Measurements from ENCODE around the gene SIKE1. TPM values are rescaled to one million over a fixed set of nuclear protein-coding genes. Genes with fewer than 3 reads are reported as not detected.

The SIKE1 gene
- total RNA-seq, 1 donor from 2014 or later, result 55.0 TPM

DNA sequence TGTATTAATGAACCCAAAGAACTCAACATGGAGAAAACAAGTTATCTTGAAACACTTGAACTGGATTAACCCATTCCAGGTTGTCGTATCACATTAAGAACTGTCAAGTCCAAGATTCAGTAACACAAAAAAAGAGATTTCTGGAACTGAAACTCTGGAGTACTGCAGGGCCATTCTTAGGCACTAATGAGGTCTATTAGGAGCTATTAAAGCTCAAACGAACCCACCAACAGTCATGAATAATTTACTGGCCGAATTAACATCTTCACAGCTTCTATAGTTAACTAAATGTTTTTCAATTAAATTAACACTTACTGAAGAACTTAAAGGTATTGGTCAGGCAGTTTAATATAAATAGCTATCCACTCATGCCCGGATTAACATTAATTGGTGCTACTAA lies 27.3 kb downstream of the SIKE1 start:
- Mint-ChIP-seq H3K9me3 (ENCODE audit: low read depth) (no peaks in the 10 kb centered on the region), H3K36me3 (ENCODE audit: low read depth) (peaks cover 12% of the 10 kb centered on the region), H3K27me3 (ENCODE audit: low read depth) (no peaks in the 10 kb centered on the region), H3K4me1 (ENCODE audit: low read depth) (peaks cover 82% of the 10 kb centered on the region), H3K27ac (ENCODE audit: unreplicated experiment) (no peak overlapping the region), H3K4me3 (ENCODE audit: unreplicated experiment) (no peak overlapping the region)
- DNase-seq (ENCODE audit: low spot score), result no peak
- TF ChIP-seq, protein P1, sequence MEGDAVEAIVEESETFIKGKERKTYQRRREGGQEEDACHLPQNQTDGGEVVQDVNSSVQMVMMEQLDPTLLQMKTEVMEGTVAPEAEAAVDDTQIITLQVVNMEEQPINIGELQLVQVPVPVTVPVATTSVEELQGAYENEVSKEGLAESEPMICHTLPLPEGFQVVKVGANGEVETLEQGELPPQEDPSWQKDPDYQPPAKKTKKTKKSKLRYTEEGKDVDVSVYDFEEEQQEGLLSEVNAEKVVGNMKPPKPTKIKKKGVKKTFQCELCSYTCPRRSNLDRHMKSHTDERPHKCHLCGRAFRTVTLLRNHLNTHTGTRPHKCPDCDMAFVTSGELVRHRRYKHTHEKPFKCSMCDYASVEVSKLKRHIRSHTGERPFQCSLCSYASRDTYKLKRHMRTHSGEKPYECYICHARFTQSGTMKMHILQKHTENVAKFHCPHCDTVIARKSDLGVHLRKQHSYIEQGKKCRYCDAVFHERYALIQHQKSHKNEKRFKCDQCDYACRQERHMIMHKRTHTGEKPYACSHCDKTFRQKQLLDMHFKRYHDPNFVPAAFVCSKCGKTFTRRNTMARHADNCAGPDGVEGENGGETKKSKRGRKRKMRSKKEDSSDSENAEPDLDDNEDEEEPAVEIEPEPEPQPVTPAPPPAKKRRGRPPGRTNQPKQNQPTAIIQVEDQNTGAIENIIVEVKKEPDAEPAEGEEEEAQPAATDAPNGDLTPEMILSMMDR (IDR thresholded peaks at IDR 0.05), result no peak

DNA sequence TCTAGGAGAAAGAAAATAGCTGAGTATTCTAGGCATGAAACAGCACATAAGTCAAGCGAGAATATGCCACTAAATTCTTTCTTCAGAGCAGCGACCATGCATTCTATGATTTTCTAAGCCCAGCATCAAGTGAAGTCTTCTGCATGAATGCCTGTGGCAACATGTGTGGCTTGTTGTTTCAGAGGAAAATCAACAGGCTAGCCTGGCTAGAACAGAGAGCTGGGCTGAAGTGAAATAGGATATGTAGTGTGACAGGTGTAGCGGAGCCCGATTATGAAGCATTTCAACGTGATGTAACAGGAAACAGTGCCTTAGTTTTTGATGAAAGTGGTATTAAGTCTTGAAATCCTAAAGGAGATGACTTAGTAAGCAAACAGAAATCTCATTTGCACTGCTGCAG lies 29.7 kb downstream of the SIKE1 start:
- Mint-ChIP-seq H3K4me1 (ENCODE audit: low read depth) (peaks cover 74% of the 10 kb centered on the region), H3K27me3 (ENCODE audit: low read depth) (no peaks in the 10 kb centered on the region), H3K4me3 (ENCODE audit: unreplicated experiment) (no peak overlapping the region), H3K36me3 (ENCODE audit: low read depth) (peaks cover 12% of the 10 kb centered on the region), H3K9me3 (ENCODE audit: low read depth) (no peaks in the 10 kb centered on the region), H3K27ac (ENCODE audit: unreplicated experiment) (peak overlapping the region; percentile 27)
- TF ChIP-seq, protein P1 (IDR thresholded peaks at IDR 0.05), result no peak
- no peak for DNase-seq (ENCODE audit: low spot score)

DNA sequence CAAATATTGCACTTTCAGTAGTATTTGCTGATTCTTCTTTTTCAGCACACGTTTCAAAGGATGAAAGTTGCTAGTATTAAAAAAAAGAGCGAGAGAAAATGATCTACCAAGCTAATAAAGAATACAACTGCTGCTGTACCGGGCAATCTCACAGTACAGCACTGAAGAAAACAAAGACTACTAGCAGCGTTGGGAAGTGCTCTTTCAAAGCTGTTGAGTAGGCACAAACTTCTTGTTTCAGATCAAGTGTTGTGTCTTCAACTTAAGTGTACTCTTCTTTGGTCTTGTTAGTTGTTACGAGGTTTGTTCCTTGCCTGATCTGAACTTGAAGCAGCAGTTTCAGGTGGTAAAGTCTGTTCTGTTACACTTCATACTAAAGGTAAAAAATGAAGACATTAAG lies 30.6 kb downstream of the SIKE1 start:
- Mint-ChIP-seq H3K4me3 (ENCODE audit: unreplicated experiment) (no peak overlapping the region), H3K27me3 (ENCODE audit: low read depth) (no peaks in the 10 kb centered on the region), H3K4me1 (ENCODE audit: low read depth) (peaks cover 71% of the 10 kb centered on the region), H3K36me3 (ENCODE audit: low read depth) (peaks cover 12% of the 10 kb centered on the region), H3K27ac (ENCODE audit: unreplicated experiment) (no peak overlapping the region), H3K9me3 (ENCODE audit: low read depth) (no peaks in the 10 kb centered on the region)
- DNase-seq (ENCODE audit: low spot score), result no peak
- TF ChIP-seq, protein P1 (IDR thresholded peaks at IDR 0.05), result no peak

DNA sequence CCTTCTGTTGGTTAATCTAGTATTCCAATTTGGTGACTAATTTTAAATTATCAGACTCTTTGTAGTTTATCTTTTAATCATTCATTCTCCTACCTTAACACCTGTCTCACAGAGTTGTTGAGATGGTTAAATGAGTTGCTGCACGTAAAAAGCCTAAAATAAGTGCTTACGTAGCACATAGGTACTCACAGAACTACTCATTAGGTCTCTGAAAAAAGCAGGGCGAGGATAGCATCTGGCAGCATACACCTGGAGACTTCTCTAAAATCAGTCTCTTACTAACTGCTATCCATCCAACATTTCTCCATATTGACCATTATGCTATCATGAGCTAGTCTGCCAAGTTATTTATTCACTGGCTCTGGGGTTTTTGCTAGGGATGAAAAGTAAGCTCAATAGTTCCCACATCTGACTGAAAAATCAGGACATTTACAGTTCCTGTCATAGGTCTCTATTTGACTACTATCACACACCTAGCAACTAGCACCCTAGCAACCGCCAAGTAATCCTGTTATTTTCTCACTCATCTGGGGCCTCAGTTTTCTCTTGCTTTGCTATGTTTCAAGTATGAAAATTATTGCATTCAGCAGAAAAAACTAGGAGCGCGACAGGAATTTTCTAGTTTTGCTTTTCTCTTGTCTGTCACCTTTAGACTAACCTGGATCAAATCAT lies 33.9 kb downstream of the SIKE1 start:
- H3K9me3 Mint-ChIP-seq (ENCODE audit: low read depth), result no peaks in the 10 kb centered on the region
- TF ChIP-seq, protein P1 (IDR thresholded peaks at IDR 0.05), result no peak
- H3K4me1 Mint-ChIP-seq (ENCODE audit: low read depth), result peaks cover 43% of the 10 kb centered on the region
- peaks cover 13% of the 10 kb centered on the region for H3K36me3 Mint-ChIP-seq (ENCODE audit: low read depth)
- H3K27me3 Mint-ChIP-seq (ENCODE audit: low read depth), result no peaks in the 10 kb centered on the region
- no peak for DNase-seq (ENCODE audit: low spot score)
- H3K27ac Mint-ChIP-seq (ENCODE audit: unreplicated experiment), result no peak overlapping the region
- no peak overlapping the region for H3K4me3 Mint-ChIP-seq (ENCODE audit: unreplicated experiment)

DNA sequence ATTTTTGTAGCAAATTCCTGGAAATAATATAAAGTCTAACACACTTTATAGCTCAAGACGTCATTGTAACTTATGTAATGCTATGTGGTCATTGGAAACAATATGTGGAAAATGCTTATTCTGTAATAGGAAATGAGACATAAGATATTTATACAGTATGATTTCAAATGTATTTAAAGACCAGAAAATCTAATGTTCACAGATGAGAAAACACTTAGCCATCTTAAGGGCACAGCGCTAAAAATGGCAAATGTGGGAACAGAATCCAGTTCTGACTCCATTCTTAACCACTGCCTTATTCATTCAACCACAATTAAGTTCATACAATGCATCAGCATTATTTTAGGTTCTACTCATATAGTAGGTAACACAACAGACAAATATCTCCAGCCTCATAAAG lies 35.2 kb downstream of the SIKE1 start:
- Mint-ChIP-seq H3K4me1 (ENCODE audit: low read depth) (peaks cover 30% of the 10 kb centered on the region), H3K27me3 (ENCODE audit: low read depth) (no peaks in the 10 kb centered on the region), H3K36me3 (ENCODE audit: low read depth) (peaks cover 17% of the 10 kb centered on the region), H3K4me3 (ENCODE audit: unreplicated experiment) (no peak overlapping the region), H3K27ac (ENCODE audit: unreplicated experiment) (peak overlapping the region; percentile 72), H3K9me3 (ENCODE audit: low read depth) (no peaks in the 10 kb centered on the region)
- no peak for DNase-seq (ENCODE audit: low spot score)
- TF ChIP-seq, protein P1 (IDR thresholded peaks at IDR 0.05), result no peak

Measured in chondrocyte (in vitro differentiated cells).